ENCODE results near the gene ACOX1.
A peak's percentile ranks its signal among the peaks of the same experiment; 100 is the strongest.

ACOX1 gene

DNA sequence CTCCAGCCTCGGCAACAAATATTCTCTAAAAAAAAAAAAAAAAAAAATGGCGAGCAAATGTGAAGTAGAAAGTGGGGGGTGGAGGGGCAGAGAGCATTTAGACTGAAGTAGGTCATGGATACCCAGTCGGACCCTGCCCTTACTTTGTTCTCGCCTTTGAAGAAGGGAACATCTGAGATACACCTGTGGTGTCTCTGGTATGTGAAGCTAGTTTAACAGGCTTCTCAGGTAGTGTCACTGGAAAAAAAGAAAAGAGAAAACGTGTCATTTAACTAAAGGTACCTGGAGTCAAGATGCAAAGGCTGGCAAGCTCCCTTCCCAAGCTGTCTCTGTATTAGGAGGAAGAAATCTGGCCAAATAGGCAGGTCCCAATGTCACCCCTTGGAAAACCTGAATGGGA is 46.1 kb downstream of the ACOX1 start:
- Histone ChIP-seq H3F3A (ENCODE audit: control insufficient read depth, insufficient read depth) (no peaks in the 10 kb centered on the region), H3K4me3 (ENCODE audit: low read length) (no peak overlapping the region), H3K4me2 (ENCODE audit: low read length) (no peak overlapping the region), H3K27ac (ENCODE audit: low read depth, low read length) (no peak overlapping the region), H3K9me3 (ENCODE audit: control insufficient read depth, insufficient read depth, low read length) (no peaks in the 10 kb centered on the region), H3K27me3 (ENCODE audit: control insufficient read depth, low read length) (no peaks in the 10 kb centered on the region), H3K36me3 (ENCODE audit: control insufficient read depth, low read length) (no peaks in the 10 kb centered on the region), H3K79me2 (ENCODE audit: control insufficient read depth, low read length) (no peaks in the 10 kb centered on the region), H3K4me1 (ENCODE audit: control insufficient read depth, low read length) (no peaks in the 10 kb centered on the region), H4K20me1 (ENCODE audit: control insufficient read depth, insufficient read depth, low read depth, low read length) (no peaks in the 10 kb centered on the region), H3K9me2 (replicated peaks; ENCODE audit: control insufficient read depth, low read length) (no peaks in the 10 kb centered on the region)
- TF ChIP-seq, protein P1, sequence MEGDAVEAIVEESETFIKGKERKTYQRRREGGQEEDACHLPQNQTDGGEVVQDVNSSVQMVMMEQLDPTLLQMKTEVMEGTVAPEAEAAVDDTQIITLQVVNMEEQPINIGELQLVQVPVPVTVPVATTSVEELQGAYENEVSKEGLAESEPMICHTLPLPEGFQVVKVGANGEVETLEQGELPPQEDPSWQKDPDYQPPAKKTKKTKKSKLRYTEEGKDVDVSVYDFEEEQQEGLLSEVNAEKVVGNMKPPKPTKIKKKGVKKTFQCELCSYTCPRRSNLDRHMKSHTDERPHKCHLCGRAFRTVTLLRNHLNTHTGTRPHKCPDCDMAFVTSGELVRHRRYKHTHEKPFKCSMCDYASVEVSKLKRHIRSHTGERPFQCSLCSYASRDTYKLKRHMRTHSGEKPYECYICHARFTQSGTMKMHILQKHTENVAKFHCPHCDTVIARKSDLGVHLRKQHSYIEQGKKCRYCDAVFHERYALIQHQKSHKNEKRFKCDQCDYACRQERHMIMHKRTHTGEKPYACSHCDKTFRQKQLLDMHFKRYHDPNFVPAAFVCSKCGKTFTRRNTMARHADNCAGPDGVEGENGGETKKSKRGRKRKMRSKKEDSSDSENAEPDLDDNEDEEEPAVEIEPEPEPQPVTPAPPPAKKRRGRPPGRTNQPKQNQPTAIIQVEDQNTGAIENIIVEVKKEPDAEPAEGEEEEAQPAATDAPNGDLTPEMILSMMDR (IDR thresholded peaks at IDR 0.05; ENCODE audit: low read depth, low read length, poor library complexity, severe bottlenecking) = no peak
- no peak for TF ChIP-seq EZH2phosphoT487 (IDR thresholded peaks at IDR 0.05; ENCODE audit: borderline replicate concordance, low read length)

DNA sequence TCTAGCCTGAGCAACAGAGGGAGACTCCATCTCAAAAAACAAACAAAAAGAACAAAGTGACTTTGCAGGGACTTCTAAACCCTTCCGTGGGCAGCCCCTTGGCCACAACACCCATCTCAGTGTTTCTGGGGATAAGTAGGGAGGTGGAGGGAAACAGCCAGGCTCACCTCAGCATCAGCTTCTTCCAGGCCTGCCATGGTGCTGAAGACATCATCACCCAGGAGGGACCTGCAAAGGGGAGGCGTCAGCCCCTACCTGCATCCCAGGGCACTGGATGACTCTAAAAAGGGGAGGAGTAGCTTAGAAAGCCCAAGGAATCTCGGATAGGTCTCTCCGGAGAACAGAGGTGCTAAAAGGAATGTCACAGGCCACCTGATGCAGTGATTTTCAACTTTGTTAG is 47.9 kb downstream of the ACOX1 start:
- no peaks in the 10 kb centered on the region for H4K20me1 ChIP-seq (ENCODE audit: control insufficient read depth, insufficient read depth, low read depth, low read length)
- H3F3A ChIP-seq (ENCODE audit: control insufficient read depth, insufficient read depth) = no peaks in the 10 kb centered on the region
- H3K79me2 ChIP-seq (ENCODE audit: control insufficient read depth, low read length) = no peaks in the 10 kb centered on the region
- no peaks in the 10 kb centered on the region for H3K27me3 ChIP-seq (ENCODE audit: control insufficient read depth, low read length)
- no peaks in the 10 kb centered on the region for H3K9me2 ChIP-seq (replicated peaks; ENCODE audit: control insufficient read depth, low read length)
- H3K4me2 ChIP-seq (ENCODE audit: low read length) = no peak overlapping the region
- TF ChIP-seq, protein P1 (IDR thresholded peaks at IDR 0.05; ENCODE audit: low read depth, low read length, poor library complexity, severe bottlenecking) = no peak
- TF ChIP-seq EZH2phosphoT487 (IDR thresholded peaks at IDR 0.05; ENCODE audit: borderline replicate concordance, low read length) = no peak
- H3K9me3 ChIP-seq (ENCODE audit: control insufficient read depth, insufficient read depth, low read length) = no peaks in the 10 kb centered on the region
- H3K27ac ChIP-seq (ENCODE audit: low read depth, low read length) = no peak overlapping the region
- H3K4me1 ChIP-seq (ENCODE audit: control insufficient read depth, low read length) = no peaks in the 10 kb centered on the region; the same call in 1 of the 2 replicates
- no peak overlapping the region for H3K4me3 ChIP-seq (ENCODE audit: low read length)
- H3K36me3 ChIP-seq (ENCODE audit: control insufficient read depth, low read length) = peaks cover 5% of the 10 kb centered on the region

DNA sequence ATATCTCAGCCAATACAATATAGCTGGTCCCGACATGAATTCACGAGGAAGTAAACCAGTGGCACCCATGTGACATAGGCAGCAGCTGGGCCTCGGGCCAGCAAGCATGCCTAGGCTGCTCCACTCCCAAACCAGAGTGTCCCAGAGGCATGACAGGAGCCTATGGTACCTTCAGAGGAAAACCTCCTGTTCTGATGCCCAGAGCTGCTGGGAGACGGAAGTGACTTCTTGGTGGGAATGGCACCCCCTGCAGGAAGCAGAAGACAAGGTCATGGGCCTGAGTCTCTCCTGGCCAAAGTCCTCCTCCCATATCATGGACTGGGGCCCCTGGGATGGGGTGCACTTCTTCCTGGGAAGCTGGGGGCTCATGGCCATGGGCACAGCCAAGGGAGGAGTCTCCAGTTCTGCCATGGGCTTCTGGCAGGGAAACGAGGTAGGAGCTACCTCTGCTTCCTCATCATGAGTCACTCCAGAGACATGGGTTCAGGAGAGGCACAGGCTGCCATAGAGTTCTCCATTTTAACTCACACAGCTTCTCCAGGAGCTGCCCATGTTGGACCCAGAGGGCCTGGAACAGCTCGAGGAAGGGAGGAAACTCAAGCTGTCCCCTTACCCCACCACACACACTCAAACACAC is 51.6 kb downstream of the ACOX1 start:
- H4K20me1 ChIP-seq (ENCODE audit: control insufficient read depth, insufficient read depth, low read depth, low read length) = no peaks in the 10 kb centered on the region
- no peaks in the 10 kb centered on the region for H3K9me2 ChIP-seq (replicated peaks; ENCODE audit: control insufficient read depth, low read length)
- no peak overlapping the region for H3K4me2 ChIP-seq (ENCODE audit: low read length)
- H3F3A ChIP-seq (ENCODE audit: control insufficient read depth, insufficient read depth) = no peaks in the 10 kb centered on the region
- no peaks in the 10 kb centered on the region for H3K9me3 ChIP-seq (ENCODE audit: control insufficient read depth, insufficient read depth, low read length)
- no peak overlapping the region for H3K4me3 ChIP-seq (ENCODE audit: low read length)
- no peaks in the 10 kb centered on the region for H3K79me2 ChIP-seq (ENCODE audit: control insufficient read depth, low read length)
- H3K27me3 ChIP-seq (ENCODE audit: control insufficient read depth, low read length) = no peaks in the 10 kb centered on the region
- no peaks in the 10 kb centered on the region; the same call in 1 of the 2 replicates for H3K4me1 ChIP-seq (ENCODE audit: control insufficient read depth, low read length)
- TF ChIP-seq, protein P1 (IDR thresholded peaks at IDR 0.05; ENCODE audit: low read depth, low read length, poor library complexity, severe bottlenecking) = peak; percentile 60
- TF ChIP-seq EZH2phosphoT487 (IDR thresholded peaks at IDR 0.05; ENCODE audit: borderline replicate concordance, low read length) = no peak
- peaks cover 5% of the 10 kb centered on the region for H3K36me3 ChIP-seq (ENCODE audit: control insufficient read depth, low read length)
- no peak overlapping the region for H3K27ac ChIP-seq (ENCODE audit: low read depth, low read length)
